ENCODE results near the gene RNGTT.

RNGTT gene

DNA sequence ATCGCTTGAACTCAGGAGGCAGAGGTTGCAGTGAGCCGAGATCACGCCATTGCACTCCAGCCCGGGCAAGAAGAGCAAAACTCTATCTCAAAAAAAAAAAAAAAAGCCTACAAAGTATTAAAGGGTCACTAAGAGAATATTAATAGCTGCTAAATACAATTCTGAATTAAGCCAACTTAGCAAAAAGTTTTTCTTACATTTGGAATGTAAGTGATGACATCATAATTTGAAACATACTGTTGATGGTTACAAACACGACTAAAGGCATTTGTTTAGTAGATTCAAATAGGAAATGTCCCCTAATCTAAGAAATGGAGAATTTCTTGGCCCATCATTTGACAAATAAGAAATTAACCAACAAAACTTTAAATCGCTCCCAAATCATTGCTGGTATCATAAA, 282.8 kb downstream of the RNGTT start:
- Histone ChIP-seq H3K4me1 (ENCODE audit: control insufficient read depth, insufficient read depth, low read length) (no peaks in the 10 kb centered on the region), H3K27me3 (ENCODE audit: control insufficient read depth in 1 of 2, insufficient read depth in 2 of 2, low read length in 2 of 2) (no peaks in the 10 kb centered on the region), H3K9me3 (ENCODE audit: control insufficient read depth in 2 of 2, low read length in 2 of 2) (no peaks in the 10 kb centered on the region), H3K9ac (ENCODE audit: low read length in 2 of 2) (no peak overlapping the region), H3K36me3 (ENCODE audit: control insufficient read depth in 2 of 2, insufficient read depth in 2 of 2, low read length in 2 of 2) (no peaks in the 10 kb centered on the region), H3K4me3 (ENCODE audit: low read length in 2 of 2) (no peak overlapping the region), H3K27ac (ENCODE audit: low read length) (no peak overlapping the region)

DNA sequence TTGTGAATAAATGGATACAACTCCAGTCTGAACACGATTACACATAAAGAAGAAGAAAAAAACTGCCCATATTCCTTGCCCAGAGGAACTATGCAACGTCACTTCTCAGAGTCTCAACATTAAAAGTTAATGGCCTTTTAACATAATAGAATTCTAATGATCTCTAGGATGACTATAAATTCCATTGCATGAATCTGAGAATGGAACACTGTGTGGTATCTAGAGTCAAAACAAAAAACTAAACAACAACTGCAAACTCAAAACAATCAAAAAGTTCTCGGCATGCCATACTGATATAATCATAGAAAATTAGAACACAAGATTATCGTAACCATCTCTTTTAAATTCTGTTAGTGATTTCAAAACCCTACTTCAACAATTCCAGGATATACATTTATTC, 283.6 kb downstream of the RNGTT start:
- Histone ChIP-seq H3K9me3 (ENCODE audit: control insufficient read depth in 2 of 2, low read length in 2 of 2) (no peaks in the 10 kb centered on the region), H3K4me1 (ENCODE audit: control insufficient read depth, insufficient read depth, low read length) (no peaks in the 10 kb centered on the region), H3K27ac (ENCODE audit: low read length) (no peak overlapping the region), H3K36me3 (ENCODE audit: control insufficient read depth in 2 of 2, insufficient read depth in 2 of 2, low read length in 2 of 2) (no peaks in the 10 kb centered on the region), H3K9ac (ENCODE audit: low read length in 2 of 2) (no peak overlapping the region), H3K4me3 (ENCODE audit: low read length in 2 of 2) (no peak overlapping the region), H3K27me3 (ENCODE audit: control insufficient read depth in 1 of 2, insufficient read depth in 2 of 2, low read length in 2 of 2) (no peaks in the 10 kb centered on the region)

DNA sequence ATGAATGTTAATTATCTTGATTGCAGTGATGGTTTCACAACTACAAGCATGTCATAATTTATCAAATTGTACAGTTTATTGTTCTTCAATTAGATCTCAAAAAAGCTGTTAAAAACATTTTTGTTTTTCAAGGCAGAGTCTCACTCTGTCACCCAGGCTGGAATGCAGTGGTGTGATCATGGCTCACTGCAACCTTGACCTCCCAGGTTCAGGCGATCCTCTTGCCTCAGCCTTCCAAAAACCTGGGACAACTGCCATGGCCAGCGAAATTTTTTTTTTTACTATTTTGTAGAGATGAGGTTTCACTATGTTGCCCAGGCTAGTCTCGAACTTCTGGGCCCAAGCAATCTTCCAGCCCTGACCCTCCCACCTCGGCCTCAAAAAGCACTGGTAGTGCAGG, 286.1 kb downstream of the RNGTT start:
- H3K9ac ChIP-seq (ENCODE audit: low read length in 2 of 2) = no peak overlapping the region
- no peak overlapping the region for H3K27ac ChIP-seq (ENCODE audit: low read length)
- no peaks in the 10 kb centered on the region for H3K4me1 ChIP-seq (ENCODE audit: control insufficient read depth, insufficient read depth, low read length)
- no peak overlapping the region for H3K4me3 ChIP-seq (ENCODE audit: low read length in 2 of 2)
- H3K36me3 ChIP-seq (ENCODE audit: control insufficient read depth in 2 of 2, insufficient read depth in 2 of 2, low read length in 2 of 2) = no peaks in the 10 kb centered on the region
- no peaks in the 10 kb centered on the region for H3K9me3 ChIP-seq (ENCODE audit: control insufficient read depth in 2 of 2, low read length in 2 of 2)
- no peaks in the 10 kb centered on the region for H3K27me3 ChIP-seq (ENCODE audit: control insufficient read depth in 1 of 2, insufficient read depth in 2 of 2, low read length in 2 of 2)

GRCh38 chr6:88671624-88672023, 291.8 kb downstream of the RNGTT start:
- no peaks in the 10 kb centered on the region for H3K36me3 ChIP-seq (ENCODE audit: control insufficient read depth in 2 of 2, insufficient read depth in 2 of 2, low read length in 2 of 2)
- H3K4me3 ChIP-seq (ENCODE audit: low read length in 2 of 2) = no peak overlapping the region
- H3K4me1 ChIP-seq (ENCODE audit: control insufficient read depth, insufficient read depth, low read length) = no peaks in the 10 kb centered on the region
- no peak overlapping the region for H3K9ac ChIP-seq (ENCODE audit: low read length in 2 of 2)
- H3K27ac ChIP-seq (ENCODE audit: low read length) = no peak overlapping the region
- no peaks in the 10 kb centered on the region for H3K27me3 ChIP-seq (ENCODE audit: control insufficient read depth in 1 of 2, insufficient read depth in 2 of 2, low read length in 2 of 2)
- H3K9me3 ChIP-seq (ENCODE audit: control insufficient read depth in 2 of 2, low read length in 2 of 2) = peaks cover 0 to 8% of the 10 kb centered on the region in 2 donors

DNA sequence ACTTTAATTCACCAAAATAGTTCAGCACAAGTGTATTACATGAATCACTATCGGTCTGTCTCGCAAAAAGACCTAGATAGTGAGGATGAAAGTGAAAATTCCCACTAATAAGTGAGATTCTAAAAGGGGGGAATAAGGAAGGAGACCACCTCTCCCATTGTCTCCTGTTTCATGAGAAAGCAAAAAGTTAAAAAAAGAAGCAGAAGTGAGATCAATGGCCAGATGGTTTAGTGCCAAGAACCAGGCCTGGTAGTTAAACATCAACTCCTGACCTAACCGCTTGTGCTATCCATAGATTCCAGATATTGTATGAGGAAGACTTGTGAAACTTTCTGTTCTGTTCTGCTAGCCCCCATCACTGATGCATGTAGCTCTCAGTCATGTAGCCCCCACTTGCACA, 293.0 kb downstream of the RNGTT start:
- no peak overlapping the region for H3K9ac ChIP-seq (ENCODE audit: low read length in 2 of 2)
- no peaks in the 10 kb centered on the region for H3K27me3 ChIP-seq (ENCODE audit: control insufficient read depth in 1 of 2, insufficient read depth in 2 of 2, low read length in 2 of 2)
- H3K27ac ChIP-seq (ENCODE audit: low read length) = no peak overlapping the region
- H3K4me1 ChIP-seq (ENCODE audit: control insufficient read depth, insufficient read depth, low read length) = no peaks in the 10 kb centered on the region
- H3K36me3 ChIP-seq (ENCODE audit: control insufficient read depth in 2 of 2, insufficient read depth in 2 of 2, low read length in 2 of 2) = no peaks in the 10 kb centered on the region
- peaks cover 0 to 8% of the 10 kb centered on the region in 2 donors for H3K9me3 ChIP-seq (ENCODE audit: control insufficient read depth in 2 of 2, low read length in 2 of 2)
- H3K4me3 ChIP-seq (ENCODE audit: low read length in 2 of 2) = no peak overlapping the region

DNA sequence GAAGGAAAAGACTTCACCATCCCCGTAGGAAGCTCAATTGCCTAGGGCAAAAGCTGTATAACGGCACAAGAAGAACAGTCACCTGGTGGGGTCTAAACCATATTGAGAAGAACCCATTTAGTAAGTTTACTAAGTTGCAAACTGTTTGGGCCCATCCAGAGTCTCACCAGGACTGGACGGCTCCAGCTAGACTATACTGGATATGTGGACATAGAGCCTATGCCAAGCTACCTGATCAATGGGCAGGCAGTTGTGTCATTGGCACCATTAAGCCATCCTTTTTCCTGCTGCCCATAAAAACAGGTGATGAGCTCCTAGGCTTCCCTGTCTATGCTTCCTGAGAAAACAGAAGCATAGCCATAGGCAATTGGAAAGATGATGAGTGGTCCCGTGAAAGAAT, 293.9 kb downstream of the RNGTT start:
- Histone ChIP-seq H3K9me3 (ENCODE audit: control insufficient read depth in 2 of 2, low read length in 2 of 2) (peaks cover 0 to 8% of the 10 kb centered on the region in 2 donors), H3K9ac (ENCODE audit: low read length in 2 of 2) (no peak overlapping the region), H3K36me3 (ENCODE audit: control insufficient read depth in 2 of 2, insufficient read depth in 2 of 2, low read length in 2 of 2) (no peaks in the 10 kb centered on the region), H3K27ac (ENCODE audit: low read length) (no peak overlapping the region), H3K27me3 (ENCODE audit: control insufficient read depth in 1 of 2, insufficient read depth in 2 of 2, low read length in 2 of 2) (no peaks in the 10 kb centered on the region), H3K4me3 (ENCODE audit: low read length in 2 of 2) (no peak overlapping the region), H3K4me1 (ENCODE audit: control insufficient read depth, insufficient read depth, low read length) (no peaks in the 10 kb centered on the region)

DNA sequence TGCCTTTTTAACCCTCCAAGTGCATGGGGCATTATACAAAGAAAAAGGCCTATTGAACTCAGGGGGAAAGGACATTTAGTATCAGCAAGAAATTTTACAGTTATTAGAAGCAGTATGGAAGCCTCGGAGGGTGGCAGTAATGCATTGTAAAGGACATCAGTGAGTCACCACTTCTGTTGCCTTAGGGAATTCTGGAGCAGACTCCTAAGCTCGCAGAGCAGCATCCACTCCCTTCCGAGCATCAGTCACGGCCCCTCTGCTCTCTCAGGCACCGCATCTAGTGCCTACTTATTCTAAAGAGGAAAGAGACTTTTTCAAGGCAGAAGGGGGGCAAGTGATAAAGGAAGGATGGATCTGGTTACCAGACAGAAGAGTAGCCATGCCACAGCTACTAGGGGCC, 296.5 kb downstream of the RNGTT start:
- no peak overlapping the region for H3K9ac ChIP-seq (ENCODE audit: low read length in 2 of 2)
- H3K9me3 ChIP-seq (ENCODE audit: control insufficient read depth in 2 of 2, low read length in 2 of 2) = peaks cover 6 to 8% of the 10 kb centered on the region in 2 donors
- H3K4me1 ChIP-seq (ENCODE audit: control insufficient read depth, insufficient read depth, low read length) = no peaks in the 10 kb centered on the region
- no peak overlapping the region for H3K4me3 ChIP-seq (ENCODE audit: low read length in 2 of 2)
- H3K27me3 ChIP-seq (ENCODE audit: control insufficient read depth in 1 of 2, insufficient read depth in 2 of 2, low read length in 2 of 2) = no peaks in the 10 kb centered on the region
- H3K27ac ChIP-seq (ENCODE audit: low read length) = no peak overlapping the region
- no peaks in the 10 kb centered on the region for H3K36me3 ChIP-seq (ENCODE audit: control insufficient read depth in 2 of 2, insufficient read depth in 2 of 2, low read length in 2 of 2)

DNA sequence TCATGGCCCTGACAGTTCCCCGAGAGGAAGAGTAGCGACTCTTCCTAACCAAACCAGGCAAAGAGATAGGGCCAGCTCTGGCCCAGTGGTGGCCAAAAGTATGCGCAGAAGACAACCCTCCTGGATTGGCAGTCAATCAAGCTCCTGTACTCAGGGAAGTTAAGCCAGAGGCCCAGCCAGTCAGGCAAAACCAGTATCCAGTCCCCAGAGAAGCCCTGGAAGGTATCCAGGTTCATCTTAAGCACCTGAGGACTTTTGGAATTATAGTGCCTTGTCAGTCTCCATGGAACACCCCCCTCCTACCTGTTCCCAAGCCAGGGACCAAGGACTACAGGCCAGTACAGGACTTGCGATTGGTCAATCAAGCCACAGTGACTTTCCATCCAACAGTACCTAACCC, 298.3 kb downstream of the RNGTT start:
- Histone ChIP-seq H3K27ac (ENCODE audit: low read length) (no peak overlapping the region), H3K9me3 (ENCODE audit: control insufficient read depth in 2 of 2, low read length in 2 of 2) (peaks cover 3 to 6% of the 10 kb centered on the region in 2 donors), H3K9ac (ENCODE audit: low read length in 2 of 2) (no peak overlapping the region), H3K4me1 (ENCODE audit: control insufficient read depth, insufficient read depth, low read length) (no peaks in the 10 kb centered on the region), H3K4me3 (ENCODE audit: low read length in 2 of 2) (no peak overlapping the region), H3K36me3 (ENCODE audit: control insufficient read depth in 2 of 2, insufficient read depth in 2 of 2, low read length in 2 of 2) (no peaks in the 10 kb centered on the region), H3K27me3 (ENCODE audit: control insufficient read depth in 1 of 2, insufficient read depth in 2 of 2, low read length in 2 of 2) (no peaks in the 10 kb centered on the region)

GRCh38 chr6:88663801-88664200, 299.6 kb downstream of the RNGTT start:
- Histone ChIP-seq H3K9me3 (ENCODE audit: control insufficient read depth in 2 of 2, low read length in 2 of 2) (peaks cover 0 to 6% of the 10 kb centered on the region in 2 donors), H3K9ac (ENCODE audit: low read length in 2 of 2) (no peak overlapping the region), H3K4me1 (ENCODE audit: control insufficient read depth, insufficient read depth, low read length) (no peaks in the 10 kb centered on the region), H3K4me3 (ENCODE audit: low read length in 2 of 2) (no peak overlapping the region), H3K27ac (ENCODE audit: low read length) (no peak overlapping the region), H3K27me3 (ENCODE audit: control insufficient read depth in 1 of 2, insufficient read depth in 2 of 2, low read length in 2 of 2) (no peaks in the 10 kb centered on the region), H3K36me3 (ENCODE audit: control insufficient read depth in 2 of 2, insufficient read depth in 2 of 2, low read length in 2 of 2) (no peaks in the 10 kb centered on the region)

- Histone ChIP-seq H3K4me3 (ENCODE audit: low read length in 2 of 2) (no peak overlapping the region), H3K36me3 (ENCODE audit: control insufficient read depth in 2 of 2, insufficient read depth in 2 of 2, low read length in 2 of 2) (no peaks in the 10 kb centered on the region), H3K9ac (ENCODE audit: low read length in 2 of 2) (no peak overlapping the region), H3K9me3 (ENCODE audit: control insufficient read depth in 2 of 2, low read length in 2 of 2) (peaks cover 3 to 10% of the 10 kb centered on the region in 2 donors), H3K27ac (ENCODE audit: low read length) (no peak overlapping the region), H3K27me3 (ENCODE audit: control insufficient read depth in 1 of 2, insufficient read depth in 2 of 2, low read length in 2 of 2) (no peaks in the 10 kb centered on the region), H3K4me1 (ENCODE audit: control insufficient read depth, insufficient read depth, low read length) (no peaks in the 10 kb centered on the region)
These were observed 300.7 kb downstream of the RNGTT start for GRCh38 chr6:88662653-88663174.

GRCh38 chr6:88662163-88662580, 301.2 kb downstream of the RNGTT start:
- H3K4me3 ChIP-seq (ENCODE audit: low read length in 2 of 2) = no peak overlapping the region
- H3K9me3 ChIP-seq (ENCODE audit: control insufficient read depth in 2 of 2, low read length in 2 of 2) = peaks cover 3 to 16% of the 10 kb centered on the region in 2 donors

More at GRCh38 chr6:88662163-88662580, 301.2 kb downstream of the RNGTT start:
- Histone ChIP-seq H3K4me1 (ENCODE audit: control insufficient read depth, insufficient read depth, low read length) (no peaks in the 10 kb centered on the region), H3K27ac (ENCODE audit: low read length) (no peak overlapping the region), H3K9ac (ENCODE audit: low read length in 2 of 2) (no peak overlapping the region), H3K36me3 (ENCODE audit: control insufficient read depth in 2 of 2, insufficient read depth in 2 of 2, low read length in 2 of 2) (no peaks in the 10 kb centered on the region), H3K27me3 (ENCODE audit: control insufficient read depth in 1 of 2, insufficient read depth in 2 of 2, low read length in 2 of 2) (no peaks in the 10 kb centered on the region)

Measured in stomach smooth muscle (tissue), 2 donors.